Measurements from ENCODE around the gene APOL5. TPM values are rescaled to one million over a fixed set of nuclear protein-coding genes. Genes with fewer than 3 reads are reported as not detected.
"Not testable (repeated sequence)": the region's sequence is repeated elsewhere in the genome, so short reads cannot be mapped to it uniquely, and the experiment has no call there.

APOL5 gene
- total RNA-seq, 1 experiment from 2014 or later: not detected

GRCh38 chr22:35731321-35731720 lies 13.6 kb downstream of the APOL5 start:
- Histone ChIP-seq H3K9me3 (ENCODE audit: low read length) (no peaks in the 10 kb centered on the region), H3K36me3 (ENCODE audit: insufficient read depth, low read length) (no peaks in the 10 kb centered on the region), H3K9ac (ENCODE audit: low read length) (no peak overlapping the region), H3K4me1 (ENCODE audit: low read length) (peaks cover 17% of the 10 kb centered on the region), H2AFZ (ENCODE audit: low read length) (no peak overlapping the region), H4K20me1 (ENCODE audit: insufficient read depth, low read depth, low read length) (no peaks in the 10 kb centered on the region), H3K4me3 (ENCODE audit: low read length) (no peak overlapping the region), H3K4me2 (ENCODE audit: low read depth, low read length, poor library complexity, severe bottlenecking) (no peak overlapping the region), H3K27ac (ENCODE audit: low read length) (no peak overlapping the region), H3K9me2 (replicated peaks; ENCODE audit: insufficient read depth, low read length) (no peaks in the 10 kb centered on the region), H3K79me2 (ENCODE audit: low read length) (no peaks in the 10 kb centered on the region), H3K27me3 (ENCODE audit: low read length) (no peaks in the 10 kb centered on the region)
- DNase-seq: no peak

- no peak for DNase-seq
- Histone ChIP-seq H4K20me1 (ENCODE audit: insufficient read depth, low read depth, low read length) (no peaks in the 10 kb centered on the region), H3K9ac (ENCODE audit: low read length) (no peak overlapping the region), H2AFZ (ENCODE audit: low read length) (no peak overlapping the region), H3K4me3 (ENCODE audit: low read length) (no peak overlapping the region), H3K36me3 (ENCODE audit: insufficient read depth, low read length) (no peaks in the 10 kb centered on the region), H3K4me1 (ENCODE audit: low read length) (peaks cover 17% of the 10 kb centered on the region), H3K4me2 (ENCODE audit: low read depth, low read length, poor library complexity, severe bottlenecking) (no peak overlapping the region), H3K9me2 (replicated peaks; ENCODE audit: insufficient read depth, low read length) (no peaks in the 10 kb centered on the region), H3K9me3 (ENCODE audit: low read length) (no peaks in the 10 kb centered on the region), H3K27me3 (ENCODE audit: low read length) (no peaks in the 10 kb centered on the region), H3K27ac (ENCODE audit: low read length) (no peak overlapping the region), H3K79me2 (ENCODE audit: low read length) (no peaks in the 10 kb centered on the region)
These were observed 14.4 kb downstream of the APOL5 start for GRCh38 chr22:35732116-35732515.

- Histone ChIP-seq H3K79me2 (ENCODE audit: low read length) (no peaks in the 10 kb centered on the region), H3K9me2 (replicated peaks; ENCODE audit: insufficient read depth, low read length) (no peaks in the 10 kb centered on the region), H3K27ac (ENCODE audit: low read length) (no peak overlapping the region), H4K20me1 (ENCODE audit: insufficient read depth, low read depth, low read length) (no peaks in the 10 kb centered on the region), H3K4me3 (ENCODE audit: low read length) (no peak overlapping the region), H3K27me3 (ENCODE audit: low read length) (no peaks in the 10 kb centered on the region), H3K4me1 (ENCODE audit: low read length) (peaks cover 17% of the 10 kb centered on the region), H2AFZ (ENCODE audit: low read length) (no peak overlapping the region), H3K36me3 (ENCODE audit: insufficient read depth, low read length) (no peaks in the 10 kb centered on the region), H3K4me2 (ENCODE audit: low read depth, low read length, poor library complexity, severe bottlenecking) (no peak overlapping the region), H3K9me3 (ENCODE audit: low read length) (no peaks in the 10 kb centered on the region), H3K9ac (ENCODE audit: low read length) (no peak overlapping the region)
- no peak for DNase-seq
These were observed 15.4 kb downstream of the APOL5 start for GRCh38 chr22:35733036-35733435.

- Histone ChIP-seq H4K20me1 (ENCODE audit: insufficient read depth, low read depth, low read length) (no peaks in the 10 kb centered on the region), H3K27ac (ENCODE audit: low read length) (no peak overlapping the region), H3K4me2 (ENCODE audit: low read depth, low read length, poor library complexity, severe bottlenecking) (no peak overlapping the region), H3K9me2 (replicated peaks; ENCODE audit: insufficient read depth, low read length) (no peaks in the 10 kb centered on the region), H3K9me3 (ENCODE audit: low read length) (no peaks in the 10 kb centered on the region), H3K4me1 (ENCODE audit: low read length) (peaks cover 11% of the 10 kb centered on the region), H2AFZ (ENCODE audit: low read length) (no peak overlapping the region), H3K27me3 (ENCODE audit: low read length) (no peaks in the 10 kb centered on the region), H3K4me3 (ENCODE audit: low read length) (no peak overlapping the region), H3K36me3 (ENCODE audit: insufficient read depth, low read length) (no peaks in the 10 kb centered on the region), H3K9ac (ENCODE audit: low read length) (no peak overlapping the region), H3K79me2 (ENCODE audit: low read length) (no peaks in the 10 kb centered on the region)
- no peak for DNase-seq
These were observed 16.3 kb downstream of the APOL5 start for GRCh38 chr22:35733791-35734516.

- DNase-seq: no peak
- Histone ChIP-seq H3K27me3 (ENCODE audit: low read length) (no peaks in the 10 kb centered on the region), H3K4me1 (ENCODE audit: low read length) (peaks cover 6% of the 10 kb centered on the region), H3K27ac (ENCODE audit: low read length) (no peak overlapping the region), H3K36me3 (ENCODE audit: insufficient read depth, low read length) (no peaks in the 10 kb centered on the region), H3K9me2 (replicated peaks; ENCODE audit: insufficient read depth, low read length) (no peaks in the 10 kb centered on the region), H3K9me3 (ENCODE audit: low read length) (no peaks in the 10 kb centered on the region), H2AFZ (ENCODE audit: low read length) (no peak overlapping the region), H3K4me2 (ENCODE audit: low read depth, low read length, poor library complexity, severe bottlenecking) (no peak overlapping the region), H4K20me1 (ENCODE audit: insufficient read depth, low read depth, low read length) (no peaks in the 10 kb centered on the region), H3K79me2 (ENCODE audit: low read length) (no peaks in the 10 kb centered on the region), H3K4me3 (ENCODE audit: low read length) (no peak overlapping the region), H3K9ac (ENCODE audit: low read length) (no peak overlapping the region)
These were observed 16.8 kb downstream of the APOL5 start for GRCh38 chr22:35734517-35734827.

GRCh38 chr22:35735542-35735941 lies 17.9 kb downstream of the APOL5 start:
- Histone ChIP-seq H3K9me2 (replicated peaks; ENCODE audit: insufficient read depth, low read length) (no peaks in the 10 kb centered on the region), H2AFZ (ENCODE audit: low read length) (no peak overlapping the region), H3K27ac (ENCODE audit: low read length) (no peak overlapping the region), H4K20me1 (ENCODE audit: insufficient read depth, low read depth, low read length) (no peaks in the 10 kb centered on the region), H3K4me2 (ENCODE audit: low read depth, low read length, poor library complexity, severe bottlenecking) (no peak overlapping the region), H3K36me3 (ENCODE audit: insufficient read depth, low read length) (no peaks in the 10 kb centered on the region), H3K27me3 (ENCODE audit: low read length) (no peaks in the 10 kb centered on the region), H3K9me3 (ENCODE audit: low read length) (no peaks in the 10 kb centered on the region), H3K4me1 (ENCODE audit: low read length) (no peaks in the 10 kb centered on the region), H3K79me2 (ENCODE audit: low read length) (no peaks in the 10 kb centered on the region), H3K4me3 (ENCODE audit: low read length) (no peak overlapping the region), H3K9ac (ENCODE audit: low read length) (no peak overlapping the region)
- no peak for DNase-seq

GRCh38 chr22:35736166-35736565 lies 18.5 kb downstream of the APOL5 start:
- H3K79me2 ChIP-seq (ENCODE audit: low read length): no peaks in the 10 kb centered on the region
- no peaks in the 10 kb centered on the region for H3K27me3 ChIP-seq (ENCODE audit: low read length)
- DNase-seq: no peak
- no peaks in the 10 kb centered on the region for H4K20me1 ChIP-seq (ENCODE audit: insufficient read depth, low read depth, low read length)
- no peak overlapping the region for H3K9ac ChIP-seq (ENCODE audit: low read length)
- no peak overlapping the region for H3K27ac ChIP-seq (ENCODE audit: low read length)
- H3K36me3 ChIP-seq (ENCODE audit: insufficient read depth, low read length): no peaks in the 10 kb centered on the region
- H3K4me1 ChIP-seq (ENCODE audit: low read length): no peaks in the 10 kb centered on the region
- no peak overlapping the region for H2AFZ ChIP-seq (ENCODE audit: low read length)
- H3K4me3 ChIP-seq (ENCODE audit: low read length): no peak overlapping the region
- no peak overlapping the region for H3K4me2 ChIP-seq (ENCODE audit: low read depth, low read length, poor library complexity, severe bottlenecking)
- no peaks in the 10 kb centered on the region for H3K9me3 ChIP-seq (ENCODE audit: low read length)
- H3K9me2 ChIP-seq (replicated peaks; ENCODE audit: insufficient read depth, low read length): no peaks in the 10 kb centered on the region

- no peak for DNase-seq
- no peak overlapping the region for H3K9ac ChIP-seq (ENCODE audit: low read length)
- H3K9me3 ChIP-seq (ENCODE audit: low read length): no peaks in the 10 kb centered on the region
- no peak overlapping the region for H2AFZ ChIP-seq (ENCODE audit: low read length)
- H4K20me1 ChIP-seq (ENCODE audit: insufficient read depth, low read depth, low read length): no peaks in the 10 kb centered on the region
- no peak overlapping the region for H3K4me2 ChIP-seq (ENCODE audit: low read depth, low read length, poor library complexity, severe bottlenecking)
- no peaks in the 10 kb centered on the region for H3K4me1 ChIP-seq (ENCODE audit: low read length)
- H3K9me2 ChIP-seq (replicated peaks; ENCODE audit: insufficient read depth, low read length): no peaks in the 10 kb centered on the region
- no peaks in the 10 kb centered on the region for H3K36me3 ChIP-seq (ENCODE audit: insufficient read depth, low read length)
- no peaks in the 10 kb centered on the region for H3K79me2 ChIP-seq (ENCODE audit: low read length)
- H3K4me3 ChIP-seq (ENCODE audit: low read length): no peak overlapping the region
- H3K27me3 ChIP-seq (ENCODE audit: low read length): no peaks in the 10 kb centered on the region
- no peak overlapping the region for H3K27ac ChIP-seq (ENCODE audit: low read length)
These were observed 19.0 kb downstream of the APOL5 start for GRCh38 chr22:35736701-35737100.

GRCh38 chr22:35737886-35738285 lies 20.2 kb downstream of the APOL5 start:
- H3K36me3 ChIP-seq (ENCODE audit: insufficient read depth, low read length): not testable (repeated sequence)

More at GRCh38 chr22:35737886-35738285, 20.2 kb downstream of the APOL5 start:
- H3K4me2 ChIP-seq (ENCODE audit: low read depth, low read length, poor library complexity, severe bottlenecking); H3K9ac ChIP-seq (ENCODE audit: low read length); H2AFZ ChIP-seq (ENCODE audit: low read length); H3K79me2 ChIP-seq (ENCODE audit: low read length); H3K4me1 ChIP-seq (ENCODE audit: low read length); H3K27ac ChIP-seq (ENCODE audit: low read length); DNase-seq; H4K20me1 ChIP-seq (ENCODE audit: insufficient read depth, low read depth, low read length); H3K9me2 ChIP-seq (replicated peaks; ENCODE audit: insufficient read depth, low read length); H3K4me3 ChIP-seq (ENCODE audit: low read length); H3K9me3 ChIP-seq (ENCODE audit: low read length); H3K27me3 ChIP-seq (ENCODE audit: low read length): not testable (repeated sequence)
